Upper lobe of right lung (tissue), 1 donor: ENCODE results near the gene TXNDC5. TPM values are rescaled to one million over a fixed set of nuclear protein-coding genes. Genes with fewer than 3 reads are reported as not detected.
A peak's percentile ranks its signal among the peaks of the same experiment; 100 is the strongest.

ENCODE experiments used
- ATAC-seq: fragments of 200-7000 bp; cut with Tn5 transposase; one replicate; pipeline ENCODE4 v1.9.1; 2020; ENCODE audit warnings: mild to moderate bottlenecking, moderate library complexity
- DNase-seq: peaks from one replicate; pipeline ENCODE4 v3.0.0-alpha.2; 2020
- H3K27ac ChIP-seq: fragments of 200-600 bp; one replicate; pipeline ENCODE4 v1.8.0; 2022
- H3K27me3 ChIP-seq: fragments of 200-600 bp; one replicate; pipeline ENCODE4 v1.8.0; 2022; ENCODE audit warnings: mild to moderate bottlenecking
- H3K36me3 ChIP-seq: fragments of 200-600 bp; one replicate; pipeline ENCODE4 v1.8.0; 2022
- H3K4me1 ChIP-seq: fragments of 200-600 bp; one replicate; pipeline ENCODE4 v1.8.0; 2022
- H3K4me3 ChIP-seq: fragments of 200-600 bp; one replicate; pipeline ENCODE4 v1.8.0; 2022; ENCODE audit warnings: mild to moderate bottlenecking
- H3K9me3 ChIP-seq: fragments of 200-600 bp; one replicate; pipeline ENCODE4 v1.8.0; 2022
- intact Hi-C: fragments of 100-400 bp; cut with DNase I; formaldehyde crosslinking; loops from one replicate; pipeline ENCODE4 v1.11.0; 2022
- total RNA-seq: library from RNA; stranded (reverse); fragmentation: NEBNext Ultra II Directional; extraction: Animal tissue kit (Norgen Biotek cat#: 25700); gene quantifications from one replicate; pipeline ENCODE4 v1.2.1, GENCODE V29; 2021
- TF ChIP-seq, protein P1 (sequence below): fragments of 200-600 bp; IDR thresholded peaks from one replicate; pipeline ENCODE4 v1.8.0; 2022; ENCODE audit warnings: antibody characterized with exemption
- donor health status: DM: no; HTN: yes; CAD: no; lungs with severe emphysema.

TXNDC5 gene
- total RNA-seq, 1 donor from 2014 or later = 107 TPM

DNA sequence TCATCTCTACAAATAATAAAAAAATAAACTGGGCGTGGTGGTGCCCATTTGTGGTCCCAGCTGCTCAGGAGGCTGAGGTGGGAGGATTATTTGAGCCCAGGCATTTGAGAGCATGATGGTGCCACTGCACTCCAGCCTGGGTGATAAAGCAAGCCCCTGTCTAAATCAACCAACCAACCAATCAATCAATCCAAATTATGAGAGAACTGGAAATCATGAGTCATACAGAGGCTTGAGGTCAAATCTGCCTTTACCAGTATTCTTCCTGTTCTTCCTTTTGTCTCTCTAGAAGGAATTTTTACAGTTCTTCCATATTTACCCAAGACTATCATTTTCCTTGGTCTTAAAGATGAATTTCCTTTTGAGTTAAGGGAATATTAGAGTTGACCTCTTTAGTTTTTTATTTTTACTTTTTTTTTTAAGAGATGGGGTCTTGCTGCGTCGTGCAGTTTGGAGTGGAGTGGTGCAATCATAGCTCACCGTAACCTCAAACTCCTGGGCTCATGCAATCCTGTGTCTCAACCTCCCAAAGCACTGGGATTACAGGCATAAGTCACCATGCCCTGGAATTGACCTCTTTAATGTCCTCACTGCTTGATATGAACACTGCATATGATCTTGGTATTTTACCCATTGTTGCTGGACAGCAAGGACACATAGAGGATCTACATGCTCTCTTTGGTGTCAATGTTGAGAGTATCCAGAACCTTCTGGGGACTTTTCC lies 44.1 kb upstream of the TXNDC5 start:
- no peak for ATAC-seq
- H3K4me3 ChIP-seq = no peak overlapping the region
- TF ChIP-seq, protein P1, sequence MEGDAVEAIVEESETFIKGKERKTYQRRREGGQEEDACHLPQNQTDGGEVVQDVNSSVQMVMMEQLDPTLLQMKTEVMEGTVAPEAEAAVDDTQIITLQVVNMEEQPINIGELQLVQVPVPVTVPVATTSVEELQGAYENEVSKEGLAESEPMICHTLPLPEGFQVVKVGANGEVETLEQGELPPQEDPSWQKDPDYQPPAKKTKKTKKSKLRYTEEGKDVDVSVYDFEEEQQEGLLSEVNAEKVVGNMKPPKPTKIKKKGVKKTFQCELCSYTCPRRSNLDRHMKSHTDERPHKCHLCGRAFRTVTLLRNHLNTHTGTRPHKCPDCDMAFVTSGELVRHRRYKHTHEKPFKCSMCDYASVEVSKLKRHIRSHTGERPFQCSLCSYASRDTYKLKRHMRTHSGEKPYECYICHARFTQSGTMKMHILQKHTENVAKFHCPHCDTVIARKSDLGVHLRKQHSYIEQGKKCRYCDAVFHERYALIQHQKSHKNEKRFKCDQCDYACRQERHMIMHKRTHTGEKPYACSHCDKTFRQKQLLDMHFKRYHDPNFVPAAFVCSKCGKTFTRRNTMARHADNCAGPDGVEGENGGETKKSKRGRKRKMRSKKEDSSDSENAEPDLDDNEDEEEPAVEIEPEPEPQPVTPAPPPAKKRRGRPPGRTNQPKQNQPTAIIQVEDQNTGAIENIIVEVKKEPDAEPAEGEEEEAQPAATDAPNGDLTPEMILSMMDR = no peak
- no peak for DNase-seq
- H3K27me3 ChIP-seq = no peaks in the 10 kb centered on the region
- H3K36me3 ChIP-seq = no peaks in the 10 kb centered on the region
- intact Hi-C loops = no loop called here
- no peaks in the 10 kb centered on the region for H3K4me1 ChIP-seq
- H3K9me3 ChIP-seq = no peaks in the 10 kb centered on the region
- no peak overlapping the region for H3K27ac ChIP-seq

DNA sequence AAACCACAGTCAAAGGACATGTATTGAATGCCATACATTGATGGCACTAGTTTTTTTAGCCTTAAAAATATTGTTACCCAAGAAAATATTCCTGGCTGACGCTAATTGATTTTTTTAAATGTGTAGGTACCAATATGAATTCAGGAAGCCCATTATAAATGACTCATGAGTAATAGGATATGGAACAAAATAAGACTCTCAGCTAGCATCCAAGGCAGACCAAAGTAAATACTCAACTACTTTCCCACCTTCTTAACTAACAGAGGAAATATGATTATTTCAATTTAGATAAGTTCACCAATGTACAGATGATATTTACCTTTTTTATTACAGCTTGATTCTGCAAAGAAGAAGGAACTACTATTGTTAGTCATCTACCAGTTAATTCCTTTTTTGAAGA lies 43.2 kb upstream of the TXNDC5 start:
- H3K4me3 ChIP-seq = no peak overlapping the region
- no peaks in the 10 kb centered on the region for H3K36me3 ChIP-seq
- H3K9me3 ChIP-seq = no peaks in the 10 kb centered on the region
- no peaks in the 10 kb centered on the region for H3K27me3 ChIP-seq
- DNase-seq (no peak), ATAC-seq (no peak)
- TF ChIP-seq, protein P1 = no peak
- no peaks in the 10 kb centered on the region for H3K4me1 ChIP-seq
- intact Hi-C loops = no loop called here
- H3K27ac ChIP-seq = no peak overlapping the region

DNA sequence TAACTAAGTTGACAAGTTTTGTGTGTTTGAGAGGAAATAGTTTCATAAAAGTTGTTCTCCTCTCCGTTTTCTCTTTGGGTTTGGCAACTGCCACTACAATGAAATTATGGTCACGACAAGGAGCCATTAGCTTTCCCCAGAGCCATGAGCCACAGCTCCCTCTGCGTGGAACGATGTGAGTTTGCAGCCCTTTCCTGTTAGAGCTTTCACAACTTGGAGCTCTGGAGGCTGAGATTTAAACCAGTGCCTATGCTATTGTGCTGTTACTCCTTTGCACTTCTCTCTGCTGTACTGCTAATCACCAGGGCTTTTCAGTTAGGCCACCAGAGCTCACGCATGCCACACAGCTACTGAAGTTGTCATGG lies 29.3 kb upstream of the TXNDC5 start:
- no peaks in the 10 kb centered on the region for H3K36me3 ChIP-seq
- TF ChIP-seq, protein P1 = no peak
- intact Hi-C loops = no loop called here

DNA sequence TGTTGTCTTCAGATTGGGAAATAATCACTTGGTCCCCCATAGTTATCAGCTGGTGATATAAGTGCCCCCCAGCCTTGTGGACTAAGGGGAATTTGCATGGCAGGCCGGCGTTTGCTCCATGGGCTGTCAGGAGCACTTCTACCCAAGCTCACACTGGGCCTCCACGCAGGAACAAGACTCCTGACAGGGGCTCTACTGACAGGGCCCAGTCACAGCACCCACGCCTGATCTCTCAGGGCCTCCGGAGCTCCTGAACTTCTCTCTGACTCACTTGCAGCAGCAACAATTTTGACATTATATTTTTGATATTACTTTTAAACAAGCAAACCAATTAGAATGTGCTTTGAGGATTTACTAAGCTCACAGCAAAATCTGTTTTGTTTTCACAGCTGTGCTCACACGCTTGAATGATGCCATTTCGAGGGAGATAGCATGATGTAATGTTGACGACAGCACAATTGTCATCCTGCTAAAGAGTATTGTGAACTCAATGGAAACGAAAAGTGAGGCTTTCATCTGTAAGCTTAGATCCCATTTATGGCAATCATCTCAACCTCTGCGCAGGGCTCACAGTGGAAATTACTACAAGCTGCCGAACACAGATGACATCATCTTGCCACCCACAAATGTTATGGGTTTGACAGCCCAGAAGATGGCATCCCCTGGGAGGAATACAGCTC lies 28.7 kb upstream of the TXNDC5 start:
- Histone ChIP-seq H3K4me1 (no peaks in the 10 kb centered on the region), H3K36me3 (no peaks in the 10 kb centered on the region), H3K9me3 (no peaks in the 10 kb centered on the region), H3K4me3 (no peak overlapping the region), H3K27me3 (no peaks in the 10 kb centered on the region), H3K27ac (no peak overlapping the region)
- ATAC-seq = no peak
- DNase-seq = no peak
- TF ChIP-seq, protein P1 = no peak
- intact Hi-C loops = no loop called here

More for the DNA sequence above, 29.3 kb upstream of the TXNDC5 start:
- ATAC-seq (no peak), DNase-seq (no peak)
- H3K27ac ChIP-seq = no peak overlapping the region
- no peaks in the 10 kb centered on the region for H3K4me1 ChIP-seq
- H3K9me3 ChIP-seq = no peaks in the 10 kb centered on the region
- no peaks in the 10 kb centered on the region for H3K27me3 ChIP-seq
- no peak overlapping the region for H3K4me3 ChIP-seq

DNA sequence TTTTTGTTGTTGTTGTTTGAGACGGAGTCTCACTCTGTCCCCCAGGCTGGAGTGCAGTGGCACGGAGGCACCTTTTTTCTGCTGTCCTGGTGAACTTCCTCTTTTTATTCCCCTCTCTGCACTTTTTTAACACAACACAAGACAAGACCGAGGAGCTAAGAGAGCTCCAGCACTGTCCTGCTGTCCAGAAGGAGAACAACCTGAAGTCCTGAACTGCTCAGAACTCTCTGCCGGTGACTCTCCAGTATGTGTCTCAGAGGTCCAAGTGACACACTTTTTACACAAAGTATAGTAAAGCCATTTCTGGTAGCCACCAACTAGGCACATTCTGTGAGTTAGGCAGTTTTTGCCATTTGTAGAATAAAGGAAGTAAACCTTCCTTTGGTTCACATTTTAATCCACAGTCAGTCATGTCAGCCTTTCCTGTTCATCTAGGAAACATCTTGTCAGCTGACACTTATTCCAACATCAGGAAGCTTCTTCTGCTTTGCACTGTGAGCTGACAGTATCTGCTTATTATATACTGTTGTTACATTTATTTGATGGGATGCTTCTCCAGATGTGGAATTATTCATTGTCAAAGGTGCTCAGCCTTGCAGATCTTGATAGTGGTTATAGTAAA lies 28.1 kb upstream of the TXNDC5 start:
- no peaks in the 10 kb centered on the region for H3K4me1 ChIP-seq
- DNase-seq = no peak
- TF ChIP-seq, protein P1 = no peak
- peak; percentile 24 for ATAC-seq
- intact Hi-C loops = no loop called here
- H3K4me3 ChIP-seq = no peak overlapping the region
- H3K27ac ChIP-seq = no peak overlapping the region
- H3K27me3 ChIP-seq = no peaks in the 10 kb centered on the region
- H3K9me3 ChIP-seq = no peaks in the 10 kb centered on the region
- H3K36me3 ChIP-seq = no peaks in the 10 kb centered on the region
